Hindlimb muscle (tissue), 1 donor: ENCODE results near the gene PDCD1. TPM values are rescaled to one million over a fixed set of nuclear protein-coding genes. Genes with fewer than 3 reads are reported as not detected.
A peak's percentile ranks its signal among the peaks of the same experiment; 100 is the strongest.
"Not testable (repeated sequence)": the region's sequence is repeated elsewhere in the genome, so short reads cannot be mapped to it uniquely, and the experiment has no call there.

Experiments
- DNase-seq: peaks from one replicate; pipeline ENCODE4 v3.0.0-alpha.2; 2013
- polyA plus RNA-seq: library from polyadenylated mRNA; unstranded; fragments of 120-200 nt; gene quantifications from one replicate; pipeline ENCODE4 v1.2.1, GENCODE V29; 2013; ENCODE audit not compliant: insufficient read length

Gene PDCD1
- polyA plus RNA-seq, 1 donor: 0.12 TPM

DNA sequence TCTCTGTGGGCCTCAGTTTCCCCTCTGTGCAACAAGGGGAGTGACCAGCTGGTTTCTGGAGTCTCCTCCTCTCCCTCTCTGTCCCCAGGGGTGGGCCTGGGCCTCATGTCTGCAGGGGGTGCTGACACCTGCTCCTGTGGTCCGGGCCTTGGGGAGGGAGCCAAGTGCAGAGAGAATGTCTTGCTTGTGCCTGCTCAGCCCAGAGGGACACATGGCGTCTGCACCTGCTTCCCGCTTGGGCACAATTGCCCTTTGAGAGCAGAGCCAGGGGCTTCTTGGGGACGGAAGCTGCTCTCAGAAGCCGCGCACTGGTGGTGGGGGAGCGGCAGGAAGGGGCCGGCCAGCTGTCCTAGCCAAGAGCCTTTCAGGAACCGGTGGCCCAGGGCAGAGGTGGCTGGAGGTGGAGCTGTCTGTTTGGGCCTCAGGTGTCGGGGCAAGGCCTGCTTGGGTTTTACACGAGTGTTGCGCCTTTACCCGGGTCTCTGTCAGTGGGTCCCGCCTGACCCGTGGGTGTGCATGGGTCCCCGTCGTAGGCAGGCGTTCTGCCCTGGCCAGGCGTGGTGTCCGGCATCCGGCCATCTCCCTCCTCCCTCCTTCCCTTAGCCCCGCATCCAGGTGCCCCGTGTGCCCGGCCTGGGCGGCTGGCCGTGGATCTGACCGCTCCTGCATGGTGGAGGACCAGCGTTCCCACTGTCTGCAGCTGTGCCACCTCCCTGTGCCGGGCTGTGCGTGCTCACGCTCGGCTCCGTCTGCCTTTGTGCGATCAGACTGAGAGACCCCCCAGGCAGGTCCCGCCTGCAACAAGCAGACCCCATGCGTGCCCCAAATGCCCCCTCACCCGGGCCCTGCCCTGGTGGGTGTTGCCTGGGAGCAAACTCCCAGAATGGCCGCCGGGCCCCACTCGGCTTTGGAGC lies 45.7 kb downstream of the PDCD1 start:
- no peak for DNase-seq

DNA sequence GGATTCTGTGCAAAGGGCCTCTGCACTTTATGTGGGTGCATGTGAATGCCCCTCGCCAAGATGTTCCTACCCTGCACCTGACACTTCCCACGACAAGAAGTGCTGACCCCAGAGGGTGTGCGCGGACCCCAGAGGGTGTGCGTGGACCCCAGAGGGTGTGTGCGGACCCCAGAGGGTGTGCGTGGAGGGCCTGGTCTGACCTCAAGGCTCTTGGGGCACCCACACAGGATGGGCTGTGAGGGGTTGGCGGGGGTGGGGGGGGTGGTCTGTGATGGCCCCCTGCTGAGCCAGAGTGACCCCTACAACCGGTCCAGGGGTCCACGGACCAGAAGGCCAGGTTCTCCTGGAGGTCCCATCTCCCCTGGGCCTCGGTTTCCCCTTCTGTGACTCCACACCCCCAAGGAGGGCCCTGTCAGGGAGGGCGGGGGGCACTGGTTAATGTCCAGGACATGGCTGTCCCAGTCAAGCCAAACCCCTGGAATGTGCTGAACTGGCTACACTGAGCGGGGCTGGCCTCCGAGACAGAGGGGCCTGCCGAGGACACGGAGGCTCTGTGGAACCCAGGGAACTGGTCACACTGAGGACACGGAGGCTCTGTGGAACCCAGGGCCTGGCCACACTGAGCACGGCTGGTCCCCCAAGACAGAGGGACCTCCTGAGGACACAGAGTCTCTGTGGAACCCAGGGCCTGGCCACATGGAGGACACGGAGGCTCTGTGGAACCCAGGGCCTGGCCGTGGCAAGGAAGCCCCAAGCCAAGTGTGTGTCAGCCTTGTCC lies 46.6 kb downstream of the PDCD1 start:
- no peak for DNase-seq

- DNase-seq: no peak
Measured at GRCh38 chr2:241811201-241811951, 47.3 kb downstream of the PDCD1 start.

GRCh38 chr2:241810307-241811200 lies 48.1 kb downstream of the PDCD1 start:
- DNase-seq: no peak

GRCh38 chr2:241809383-241810306 lies 49.0 kb downstream of the PDCD1 start:
- DNase-seq: no peak

- DNase-seq: no peak
Measured at GRCh38 chr2:241808721-241809382, 49.8 kb downstream of the PDCD1 start, which contains the start of gene NEU4. NEU4 (plus strand) TSS chr2:241809193; CDS start chr2:241814485, 5,292 bp downstream.

- DNase-seq: no peak
Measured at GRCh38 chr2:241808051-241808720, 50.5 kb downstream of the PDCD1 start.

GRCh38 chr2:241806217-241806616 lies 52.5 kb downstream of the PDCD1 start:
- DNase-seq: not testable (repeated sequence)

DNA sequence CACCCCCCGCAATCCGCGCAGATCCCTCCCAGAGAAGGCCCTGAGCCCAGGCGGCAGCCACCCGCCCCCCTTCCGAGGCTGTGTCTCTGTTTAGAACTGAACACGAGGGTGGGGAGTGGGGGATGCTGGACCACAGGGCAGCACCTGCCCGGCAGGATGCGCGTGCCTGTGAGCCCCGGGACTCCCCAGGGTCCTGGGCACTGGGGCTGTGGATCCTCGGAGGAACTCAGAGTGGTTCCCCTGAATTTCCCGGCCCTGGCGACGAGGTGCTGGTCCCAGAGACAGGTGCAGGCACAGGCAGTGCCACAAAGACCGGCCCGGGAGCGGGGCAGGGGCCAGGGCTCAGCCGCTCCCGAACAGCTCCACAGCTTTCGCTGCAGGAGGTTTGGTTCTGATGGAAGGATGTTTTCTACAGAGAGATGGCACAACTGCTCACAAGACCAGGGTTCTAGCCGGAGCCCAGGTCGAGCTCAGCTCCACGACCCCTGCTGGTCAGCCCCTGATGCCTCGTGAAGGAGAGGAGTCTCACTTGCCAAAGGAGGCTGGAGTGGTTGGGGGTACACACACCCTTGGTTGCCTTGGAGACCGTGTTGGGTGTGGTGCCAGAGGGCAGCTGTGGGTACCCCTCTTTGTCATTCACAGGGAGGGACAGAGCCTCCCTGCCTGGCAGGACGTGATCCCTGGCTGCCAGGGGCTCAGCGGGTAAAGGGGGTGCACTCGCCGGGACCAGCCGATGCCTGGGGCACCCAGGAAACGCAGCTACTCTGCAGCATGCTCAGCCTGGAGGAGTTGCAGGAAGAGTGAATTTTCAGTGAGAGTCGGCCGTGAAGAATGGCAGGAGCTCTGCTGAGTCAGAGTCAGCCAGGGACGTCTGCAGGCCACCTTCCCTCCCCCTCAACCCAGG lies 54.1 kb downstream of the PDCD1 start:
- DNase-seq: no peak

GRCh38 chr2:241803387-241804325 lies 55.0 kb downstream of the PDCD1 start:
- DNase-seq: peak; percentile 79

DNA sequence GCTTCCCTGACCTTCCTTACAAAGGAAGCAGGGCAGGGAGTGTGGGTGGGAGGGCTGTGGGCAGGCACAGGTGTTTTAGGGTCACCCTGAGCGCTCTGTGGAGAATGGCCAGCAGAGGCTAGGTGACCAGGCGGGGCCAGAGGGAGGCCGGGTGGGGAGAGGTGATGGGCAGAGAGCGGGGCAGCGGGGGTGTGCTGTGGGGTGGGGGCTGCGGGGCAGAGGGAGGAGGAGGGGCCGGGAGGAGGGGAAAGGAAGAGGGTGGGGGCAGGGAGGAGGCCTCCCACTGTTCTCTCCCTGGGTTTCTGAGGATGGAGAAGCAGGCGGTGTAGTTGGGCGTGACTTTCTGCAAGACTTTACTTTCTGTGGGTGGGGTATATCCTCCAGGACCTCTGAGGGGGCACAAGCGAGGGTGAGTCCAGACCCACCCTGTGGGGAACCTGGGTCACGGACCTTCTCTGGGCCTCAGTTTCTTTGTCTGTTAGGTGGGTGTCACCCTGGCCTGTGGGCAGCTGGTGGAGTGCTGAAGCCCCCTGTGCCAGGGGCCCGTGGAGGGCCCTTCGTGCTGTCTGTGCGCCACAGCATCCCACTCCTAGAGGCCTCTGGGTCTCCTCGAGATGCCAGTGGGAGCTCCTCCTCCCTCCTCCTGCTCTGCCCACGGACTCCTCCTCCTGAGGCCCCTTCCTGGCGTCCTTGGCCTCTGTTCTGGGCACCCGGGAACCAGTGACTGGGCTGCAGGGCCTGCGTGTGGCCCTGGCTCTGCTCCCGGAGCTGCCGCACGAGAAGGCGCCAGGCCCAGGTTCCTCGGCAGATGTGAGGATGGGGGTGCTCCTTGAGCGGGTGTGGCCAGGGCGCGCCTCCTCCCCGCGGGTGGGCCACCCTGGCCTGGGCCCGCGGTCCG lies 56.0 kb downstream of the PDCD1 start:
- DNase-seq: no peak

- no peak for DNase-seq
Measured at GRCh38 chr2:241801611-241802420, 56.9 kb downstream of the PDCD1 start.

GRCh38 chr2:241800198-241800903 lies 58.3 kb downstream of the PDCD1 start:
- not testable (repeated sequence) for DNase-seq
